Stomach (tissue), 4 donors: ENCODE measurements around the gene MPV17.

ENCODE experiments used
- CTCF ChIP-seq, 7 experiments: fragments of 450-650 bp in 4 of 7; fragments of 200-600 bp in 3 of 7; sonication (generic) in 3 of 7; IDR thresholded peaks; one replicate each; pipeline ENCODE4 v1.5.1; 2016 to 2019; ENCODE audit warnings: antibody characterized with exemption in 7 of 7, control low read depth in 2 of 7, mild to moderate bottlenecking in 1 of 7
- EP300 ChIP-seq: sonication (generic); formaldehyde crosslinking; IDR thresholded peaks from one replicate; pipeline ENCODE4 v1.6.1; 2017; ENCODE audit warnings: antibody characterized with exemption
- POLR2A ChIP-seq, 4 donors: fragments of 450-650 bp; IDR thresholded peaks; one replicate each; pipeline ENCODE4 v1.6.1; 2016; ENCODE audit warnings: antibody characterized with exemption in 4 of 4, control low read depth in 2 of 4, mild to moderate bottlenecking in 1 of 4, moderate library complexity in 1 of 4
- POLR2AphosphoS5 ChIP-seq, 3 donors: sonication (generic); formaldehyde crosslinking; IDR thresholded peaks; one replicate each; pipeline ENCODE4 v1.6.1; 2016; ENCODE audit warnings: antibody characterized with exemption in 3 of 3

DNA sequence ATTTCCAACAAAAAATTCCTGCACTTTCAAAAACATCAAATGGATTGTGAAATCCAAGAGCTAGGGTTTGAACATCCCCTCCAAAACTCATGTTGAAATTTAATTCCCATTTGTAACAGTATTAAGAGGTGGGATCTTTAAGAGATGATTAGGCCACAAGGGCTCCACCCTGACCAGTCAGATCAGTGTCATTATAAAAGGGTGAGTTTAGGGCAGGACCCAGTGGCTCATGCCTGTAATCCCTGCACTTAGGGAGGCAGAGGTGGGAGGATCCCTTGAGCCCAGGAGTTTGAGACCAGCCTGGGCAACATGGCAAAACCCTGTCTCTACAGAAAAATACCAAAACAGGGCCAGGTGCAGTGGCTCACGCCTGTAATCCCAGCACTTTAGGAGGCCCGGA lies 24.7 kb upstream of the MPV17 start:
- TF ChIP-seq CTCF (IDR thresholded peaks at IDR 0.05) (no peak), POLR2A (IDR thresholded peaks at IDR 0.05) (no peak), EP300 (no peak), POLR2AphosphoS5 (IDR thresholded peaks at IDR 0.05) (no peak)
